GM13977 (cell line): ENCODE results near the gene LYPD6B.

Experiments
- DNase-seq: peaks from one replicate; pipeline ENCODE4 v3.0.0; 2012; ENCODE audit warnings: low spot score
- CTCF ChIP-seq: IDR thresholded peaks from 2 replicates; pipeline ENCODE4 v1.5.1; 2012; ENCODE audit warnings: mild to moderate bottlenecking, control low read depth; ENCODE audit not compliant: insufficient read depth; ENCODE audit errors: extremely low read depth, missing control alignments
- in situ Hi-C: fragments of 300-500 bp; cut with MboI; formaldehyde crosslinking; loops from one replicate; pipeline ENCODE4 v1.12.0; 2022; ENCODE audit warnings: low sequenced_read_pairs, low pct_unique_long_range_greater_than_20kb, mixed read lengths, inconsistent platforms; ENCODE audit not compliant: unreplicated experiment

The LYPD6B gene

GRCh38 chr2:149164296-149164695 is 125.8 kb downstream of the LYPD6B start:
- TF ChIP-seq CTCF: no peak
- no peak for DNase-seq
- in situ Hi-C loops: no loop called here

GRCh38 chr2:149164827-149165226 is 126.3 kb downstream of the LYPD6B start:
- in situ Hi-C loops: no loop called here
- DNase-seq: no peak
- TF ChIP-seq CTCF: no peak

- DNase-seq: no peak
- no peak for TF ChIP-seq CTCF
- in situ Hi-C loops: no loop called here
Measured at GRCh38 chr2:149167001-149167780, 128.7 kb downstream of the LYPD6B start.

GRCh38 chr2:149167941-149168340 is 129.4 kb downstream of the LYPD6B start:
- in situ Hi-C loops: no loop called here
- no peak for TF ChIP-seq CTCF
- DNase-seq: no peak

- no peak for DNase-seq
- in situ Hi-C loops: no loop called here
- TF ChIP-seq CTCF: no peak
Measured at GRCh38 chr2:149169656-149170055, 131.2 kb downstream of the LYPD6B start.

GRCh38 chr2:149170156-149170555 is 131.7 kb downstream of the LYPD6B start:
- in situ Hi-C loops: no loop called here
- no peak for DNase-seq
- no peak for TF ChIP-seq CTCF

GRCh38 chr2:149170911-149171310 is 132.4 kb downstream of the LYPD6B start:
- no peak for TF ChIP-seq CTCF
- no peak for DNase-seq
- in situ Hi-C loops: no loop called here
